Glomerular visceral epithelial cell (primary cell): ENCODE data around the gene BCL2A1.
"Not testable (repeated sequence)": the region's sequence is repeated elsewhere in the genome, so short reads cannot be mapped to it uniquely, and the experiment has no call there.

Experiments used
- DNase-seq: peaks from one replicate; pipeline ENCODE4 v3.0.0-alpha.2; 2016; ENCODE audit errors: extremely low spot score

The BCL2A1 gene

DNA sequence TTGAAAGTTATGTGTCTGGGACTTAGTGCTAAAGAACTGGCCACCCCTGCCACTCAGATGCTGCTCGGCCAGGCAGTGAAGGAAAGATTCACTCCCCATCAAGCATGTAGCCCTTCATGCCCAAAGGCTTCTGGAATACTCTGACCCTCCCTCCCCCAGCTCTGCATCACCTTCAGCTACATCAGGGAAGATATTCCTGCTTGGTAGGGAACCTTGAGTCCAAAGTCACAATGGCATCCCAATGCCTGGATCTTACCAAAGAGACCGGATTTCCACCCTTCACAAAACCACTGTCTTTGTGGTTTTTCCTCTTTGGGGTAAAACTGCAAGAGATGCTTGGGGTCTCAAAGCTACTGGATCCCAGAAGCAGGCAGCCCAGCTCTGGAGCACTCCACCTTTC lies 18.2 kb upstream of the BCL2A1 start:
- no peak for DNase-seq

DNA sequence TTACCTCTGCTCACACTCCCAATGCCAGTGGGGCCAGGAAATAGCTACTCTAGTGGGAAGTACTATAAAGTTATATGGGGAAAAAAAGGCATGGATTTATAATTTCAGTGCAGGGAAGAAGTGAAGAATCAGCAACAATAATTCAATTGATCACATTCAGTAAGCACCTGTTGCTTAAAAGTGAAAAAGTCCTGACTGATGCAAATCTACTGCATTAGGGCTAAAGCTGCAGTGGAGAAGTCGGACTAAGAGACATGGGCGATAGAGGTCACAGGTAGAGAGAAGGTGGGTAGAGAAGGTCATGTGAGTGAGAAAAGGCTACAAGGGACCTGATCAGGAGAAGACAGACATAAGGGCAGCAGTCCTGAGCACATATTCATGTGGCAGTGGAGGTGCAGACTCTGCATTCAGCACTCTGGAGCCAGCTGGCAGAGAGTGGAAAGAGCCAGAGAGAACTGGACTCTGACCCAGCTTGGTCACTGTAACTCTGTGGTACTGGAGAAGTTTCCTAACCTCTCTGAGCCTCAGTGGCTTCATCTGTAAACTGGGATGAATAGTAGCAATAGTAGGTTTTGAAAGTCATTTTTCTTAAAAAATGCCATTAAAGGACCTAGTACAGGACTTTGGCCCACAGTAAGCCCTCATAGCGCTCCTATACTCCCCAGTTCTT lies 17.6 kb upstream of the BCL2A1 start:
- no peak for DNase-seq

DNA sequence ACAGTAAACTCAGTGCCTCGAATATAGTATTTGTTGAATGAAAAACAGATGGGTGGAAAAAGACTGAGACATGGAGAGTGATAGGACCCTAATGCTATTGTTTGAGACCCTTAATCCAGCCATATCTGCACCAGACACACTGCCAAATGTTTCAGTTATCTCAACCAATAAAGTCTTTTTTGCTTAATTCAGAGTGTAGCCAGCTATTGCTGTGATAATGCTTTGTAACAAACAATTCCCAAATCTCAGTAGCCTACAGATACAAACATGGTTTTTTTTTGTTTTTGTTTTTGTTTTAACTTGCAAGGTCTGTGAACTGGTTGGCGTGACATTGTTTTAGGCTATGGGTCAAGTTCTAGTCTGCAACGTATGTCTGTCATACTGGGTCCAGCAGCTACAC lies 17.0 kb upstream of the BCL2A1 start:
- DNase-seq: no peak

DNA sequence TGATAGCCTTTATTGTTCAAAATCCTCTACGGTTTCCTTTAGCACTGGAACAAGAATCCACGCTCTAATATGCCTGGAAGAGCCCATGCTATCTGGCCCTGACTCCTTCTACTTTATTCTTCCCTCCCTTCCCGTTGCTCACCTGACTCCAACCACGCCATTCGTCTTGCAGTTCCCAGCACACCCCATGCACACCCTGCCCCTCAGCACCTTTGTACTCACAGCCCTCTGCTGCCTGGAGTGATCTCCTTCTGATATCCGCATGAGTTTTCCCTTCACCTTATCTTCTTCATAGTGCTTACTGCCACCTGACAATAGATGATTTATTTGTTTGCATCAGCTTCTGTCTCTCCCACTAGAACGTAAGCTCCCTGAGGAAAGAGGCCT lies 16.6 kb upstream of the BCL2A1 start:
- DNase-seq: no peak

DNA sequence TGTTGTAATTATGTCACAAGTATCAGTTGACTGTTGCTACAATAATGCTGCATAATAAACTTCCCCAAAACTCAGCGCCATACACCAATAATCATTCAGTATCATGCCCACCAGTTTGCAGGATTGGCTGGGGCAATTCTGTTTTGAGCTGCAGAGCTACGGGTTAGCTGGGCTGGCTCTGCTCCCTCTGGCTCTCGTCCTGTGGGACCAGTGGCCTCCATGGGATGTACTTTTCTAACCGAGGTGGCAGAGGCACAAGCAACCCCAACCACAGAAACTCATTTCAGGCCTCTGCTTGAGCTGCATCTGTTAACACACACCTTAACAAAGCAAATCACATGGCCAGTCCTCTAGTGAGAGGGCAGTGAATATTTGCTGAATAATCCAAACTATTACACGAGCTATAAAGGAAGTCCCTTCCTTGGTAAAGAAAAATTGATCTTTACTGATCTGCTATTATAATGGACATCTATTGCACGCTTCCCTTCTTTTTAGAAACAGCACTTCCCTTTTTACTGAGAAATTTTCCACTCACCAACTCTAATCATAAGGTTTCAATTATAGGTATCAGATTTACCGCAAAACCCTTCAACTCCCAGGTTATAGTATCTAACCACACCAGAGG lies 10.9 kb upstream of the BCL2A1 start:
- DNase-seq: no peak

DNA sequence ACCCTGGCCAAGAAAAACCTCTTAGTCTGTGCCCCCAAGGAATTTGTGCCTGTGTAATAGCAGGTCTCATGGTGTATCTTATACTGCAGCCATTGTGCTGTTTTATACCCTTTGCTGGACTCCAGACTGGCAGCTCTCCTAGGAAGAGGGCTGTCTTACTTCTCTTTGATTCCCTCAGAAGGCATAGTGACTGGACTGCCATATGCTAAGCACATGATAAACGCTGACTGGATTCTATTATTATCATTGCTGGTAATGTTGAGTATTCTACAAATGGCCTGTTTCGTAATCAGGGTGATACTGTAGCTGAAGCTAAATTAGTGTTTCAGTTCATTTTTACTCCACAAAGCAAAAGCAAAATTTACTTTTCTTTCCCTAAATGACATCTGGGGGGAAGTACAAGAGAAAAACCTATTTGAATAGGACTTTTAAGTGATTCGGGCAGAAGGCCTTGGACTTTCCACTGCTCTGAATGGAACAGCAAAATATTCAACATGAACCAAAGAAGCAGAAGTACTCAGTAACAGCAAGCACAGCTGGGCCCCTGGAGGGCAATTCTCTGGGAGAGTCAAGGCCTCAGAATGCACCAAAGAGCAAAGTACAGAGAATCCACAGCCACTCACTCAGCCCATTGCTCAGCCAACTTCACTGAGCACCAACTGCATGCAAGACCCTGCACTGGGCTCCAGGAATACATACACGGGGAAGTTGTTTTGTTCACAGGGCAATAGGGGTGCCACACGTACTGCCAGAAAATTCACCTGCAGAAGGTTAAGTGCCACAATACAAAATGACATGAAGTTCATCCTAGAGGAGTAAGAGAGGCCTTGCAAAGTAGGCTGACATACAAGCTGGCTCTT lies 7.9 kb upstream of the BCL2A1 start:
- no peak for DNase-seq

DNA sequence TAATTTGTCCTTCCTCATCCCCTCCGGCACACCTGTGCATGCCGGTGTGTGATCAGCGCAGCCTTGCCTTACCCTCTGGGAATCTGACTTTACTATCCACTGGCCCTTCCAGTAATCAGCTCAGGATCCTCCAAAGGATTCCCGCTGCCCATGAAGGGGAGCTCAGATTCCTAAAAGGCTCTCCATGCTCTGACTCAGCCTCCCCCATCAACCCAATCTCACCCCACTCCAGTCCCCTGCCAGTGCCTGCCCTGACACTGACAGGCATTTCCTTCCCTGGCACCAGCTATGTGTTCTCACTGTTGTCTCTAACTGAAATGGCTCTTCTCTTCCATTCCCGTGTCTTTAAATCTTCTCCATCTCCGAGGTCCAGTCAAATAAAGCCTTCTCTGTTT lies 7.3 kb upstream of the BCL2A1 start:
- no peak for DNase-seq

DNA sequence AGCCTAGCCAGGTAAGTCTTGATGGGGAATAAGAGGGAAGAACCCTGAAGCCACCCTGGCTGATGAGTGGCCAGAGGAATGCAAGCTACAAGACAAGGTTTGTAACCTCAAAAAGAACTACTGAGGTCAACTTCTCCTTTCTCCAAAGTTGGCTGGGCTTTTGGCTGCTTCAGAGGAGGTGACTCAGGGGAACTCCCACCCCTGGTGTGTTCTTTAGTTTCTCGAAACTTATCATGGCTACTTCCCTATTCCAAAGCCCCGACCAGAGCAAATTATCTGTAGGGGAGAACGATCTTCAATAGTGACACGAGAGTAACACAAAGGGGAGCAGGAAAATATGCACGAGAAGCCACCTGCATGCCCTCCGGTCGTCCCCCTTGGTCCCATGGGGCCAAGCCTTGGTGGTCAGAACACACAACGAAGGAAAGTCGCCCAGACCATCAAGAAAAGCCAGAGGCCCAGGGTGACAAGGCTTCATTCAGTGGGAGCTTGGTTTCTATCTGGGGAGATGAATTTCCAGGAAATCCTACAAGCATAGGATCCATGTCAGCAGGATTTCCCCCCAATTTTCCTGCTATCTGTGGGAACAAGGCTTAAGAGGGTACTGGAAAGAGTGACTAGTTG lies 6.5 kb upstream of the BCL2A1 start:
- DNase-seq: no peak

DNA sequence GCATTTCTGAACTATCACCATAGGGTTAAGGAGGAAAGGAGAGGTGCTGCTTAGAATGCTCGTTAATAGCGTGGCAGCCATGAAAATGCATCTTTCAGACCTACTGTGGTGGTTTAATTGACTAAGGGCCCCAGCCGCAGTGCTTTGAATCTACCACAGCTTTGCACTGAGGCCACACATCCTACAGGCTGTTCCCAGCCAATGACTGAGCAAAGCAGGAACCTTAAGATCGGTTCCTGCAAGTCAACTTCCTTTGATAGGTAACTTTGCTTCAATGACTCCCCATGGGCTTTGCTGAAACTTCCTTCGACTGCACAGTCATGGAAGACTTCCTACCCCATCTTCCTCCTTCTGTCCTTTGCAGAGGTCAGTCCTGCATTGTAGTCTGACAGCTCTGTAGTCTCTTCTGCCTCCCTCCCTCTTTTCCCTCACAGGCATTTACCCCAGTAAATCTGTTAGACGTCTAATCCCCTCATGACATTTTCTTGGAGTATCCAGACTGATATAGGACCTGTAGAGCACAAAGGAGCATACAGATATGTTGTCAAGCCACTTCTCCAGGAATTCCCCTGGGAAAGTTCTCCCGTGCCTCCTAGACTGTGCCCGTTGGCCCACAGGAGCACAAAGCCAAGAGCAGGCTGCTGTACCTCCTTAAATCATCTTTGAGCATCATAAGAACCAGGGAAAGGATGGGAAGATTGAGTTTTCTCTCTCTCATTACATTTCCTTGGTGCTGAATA lies 2.6 kb upstream of the BCL2A1 start:
- no peak for DNase-seq

DNA sequence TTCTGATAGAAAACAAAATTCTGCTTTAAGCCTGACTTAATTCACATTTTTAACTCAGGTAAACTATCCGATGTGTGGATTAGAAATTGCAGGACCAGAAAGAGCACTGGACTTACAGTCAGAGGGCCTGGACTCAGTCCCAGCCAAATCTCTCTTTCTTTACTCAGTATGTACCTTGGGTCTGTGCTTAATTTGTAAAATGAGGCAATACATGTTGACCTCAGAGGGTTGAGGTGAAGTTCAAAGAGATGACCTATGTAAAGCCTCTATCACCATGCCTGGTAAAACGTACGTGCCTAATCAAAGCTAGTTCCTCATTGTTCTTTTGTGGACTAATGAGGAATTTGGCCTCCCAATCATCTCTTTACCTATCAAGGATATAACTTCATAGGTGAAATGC lies 1.9 kb upstream of the BCL2A1 start:
- DNase-seq: no peak

DNA sequence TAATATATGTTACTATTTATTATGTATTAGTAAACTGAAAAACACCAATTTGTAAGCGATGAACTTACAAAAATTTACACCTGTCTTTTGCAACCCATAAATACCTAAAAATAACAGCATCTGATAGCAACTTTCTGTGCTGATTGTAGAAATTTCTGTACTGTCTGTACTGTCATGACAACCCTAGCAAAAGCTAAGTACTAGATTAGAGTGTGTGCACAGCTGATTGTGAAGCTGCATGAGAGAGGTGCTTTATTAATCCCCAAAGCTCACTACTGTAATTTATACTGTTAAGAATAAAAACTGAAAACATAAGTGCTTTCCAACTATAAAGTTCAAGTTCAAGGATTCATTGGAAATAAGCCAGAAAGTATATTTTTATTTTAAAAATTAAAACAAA lies 815 bp downstream of the BCL2A1 start:
- DNase-seq: no peak

DNA sequence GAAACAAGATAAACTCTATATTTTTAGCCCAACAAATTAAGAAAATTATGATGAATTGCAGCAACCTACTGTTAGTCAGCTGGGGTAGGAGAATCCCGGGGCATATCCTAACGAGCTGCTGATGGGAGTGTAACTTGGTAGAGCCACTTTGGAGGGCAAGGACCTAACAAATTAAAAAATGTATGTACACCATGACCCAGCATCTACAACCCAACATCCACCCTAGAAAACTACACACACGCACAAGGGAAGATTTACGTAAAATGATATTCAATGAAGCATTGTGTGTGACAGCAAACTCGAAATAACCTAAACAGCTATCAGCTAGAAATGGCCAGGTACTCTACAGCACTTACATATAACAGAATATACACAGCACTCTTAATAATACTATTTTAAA lies 1.9 kb downstream of the BCL2A1 start:
- DNase-seq: no peak

DNA sequence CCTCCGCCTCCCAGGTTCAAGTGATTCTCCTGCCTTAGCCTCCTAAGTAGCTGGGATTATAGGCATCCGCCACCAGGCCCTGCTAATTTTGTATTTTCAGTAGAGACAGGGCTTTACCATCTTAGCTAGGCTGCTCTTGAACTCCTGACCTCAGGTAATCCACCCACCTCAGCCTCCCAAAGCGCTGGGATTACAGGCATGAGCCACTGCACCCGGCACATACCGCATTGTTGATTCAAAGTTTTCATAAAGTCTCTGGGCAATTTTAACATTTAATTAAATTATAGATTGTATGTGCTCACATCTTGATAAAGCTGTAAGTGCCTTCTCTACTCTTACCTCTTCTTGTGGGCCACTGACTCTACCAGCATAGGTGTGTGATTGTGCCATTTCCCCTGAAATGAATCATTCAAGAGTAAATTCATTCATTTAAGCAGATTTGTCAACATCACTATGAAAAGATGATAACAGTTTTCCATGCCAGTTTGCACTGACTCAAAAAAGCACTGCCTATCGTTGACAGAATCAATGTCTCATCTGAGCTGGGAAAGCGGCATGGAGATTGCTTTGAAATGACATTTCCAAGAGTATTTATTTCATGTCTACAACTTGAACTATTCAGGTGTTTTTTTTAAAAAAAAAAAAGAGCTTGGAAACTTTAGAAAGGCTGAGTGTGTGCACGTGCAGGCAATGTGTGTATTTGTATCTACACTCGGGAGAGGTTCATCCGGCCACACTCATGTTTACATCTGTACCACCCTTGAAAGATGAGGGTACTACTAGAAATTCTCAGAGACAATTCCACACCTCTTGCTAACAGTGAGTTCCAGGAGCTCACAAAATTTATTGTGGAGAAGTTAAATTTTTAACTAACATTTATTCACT lies 3.5 kb downstream of the BCL2A1 start:
- no peak for DNase-seq

DNA sequence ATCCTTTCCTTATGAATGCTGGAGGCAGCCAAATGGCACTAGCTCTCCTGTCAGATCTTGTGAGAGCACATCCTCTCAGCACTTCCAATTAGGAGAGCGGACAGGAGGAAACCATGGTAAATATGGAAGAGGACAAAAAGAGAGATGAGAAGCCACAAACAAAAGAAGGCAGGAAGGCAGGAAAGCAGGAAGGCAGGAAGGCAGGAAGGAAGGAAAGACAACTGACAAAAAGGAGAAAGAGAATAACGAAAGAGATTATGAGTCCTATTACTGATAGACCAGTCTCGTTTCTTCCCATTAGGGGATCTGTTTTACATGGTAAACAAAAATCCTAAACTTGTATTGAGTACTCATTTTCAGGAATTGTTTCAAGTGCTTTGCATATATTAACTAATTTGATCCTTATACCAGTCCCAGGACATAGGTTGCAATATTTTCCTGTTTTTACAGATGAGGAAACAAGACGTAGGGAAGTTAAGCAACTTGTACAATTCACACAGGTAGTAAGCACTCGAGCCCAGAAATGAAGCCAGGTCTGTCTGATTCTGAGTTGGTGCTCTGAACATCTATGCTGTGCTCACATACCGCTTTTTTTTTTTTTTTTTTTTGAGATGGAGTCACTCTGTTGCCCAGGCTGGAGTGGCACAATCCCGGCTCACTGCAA lies 4.2 kb downstream of the BCL2A1 start:
- no peak for DNase-seq

DNA sequence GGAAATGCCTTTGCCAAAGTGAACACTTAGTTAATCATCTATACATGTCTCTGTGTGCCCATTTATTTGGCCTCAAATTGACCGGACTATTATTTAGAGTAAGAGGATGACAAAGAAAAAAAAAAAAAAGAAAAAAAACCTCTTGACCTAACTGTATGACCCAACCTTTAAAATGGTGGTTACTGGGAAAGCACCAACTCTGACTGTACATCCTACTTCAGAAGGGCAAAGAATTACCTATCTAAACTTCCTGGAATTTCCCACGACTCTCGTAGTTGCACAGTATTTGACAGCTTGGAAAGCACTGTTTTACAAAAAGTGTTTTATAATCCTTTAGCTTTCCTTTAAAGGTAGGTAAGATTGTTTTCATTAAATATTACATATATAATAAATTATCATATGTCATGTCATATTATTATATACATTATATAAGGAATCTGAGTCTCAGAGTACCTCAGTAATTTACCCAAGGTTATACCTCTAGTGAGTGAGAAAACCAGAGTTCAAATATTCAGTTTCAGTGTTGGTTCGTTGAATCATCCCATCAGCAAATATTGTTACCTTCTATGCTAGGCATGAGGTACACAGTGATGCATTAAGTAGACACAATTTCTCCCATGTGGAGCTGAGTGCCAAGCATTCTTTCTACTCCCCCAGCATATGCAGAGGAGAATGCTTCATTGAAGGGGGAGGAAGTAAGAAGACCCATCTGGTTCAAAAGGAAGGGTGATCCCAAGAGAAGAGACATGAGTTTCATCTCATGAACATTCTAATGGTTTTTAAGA lies 5.0 kb downstream of the BCL2A1 start:
- peak; percentile 47 for DNase-seq

DNA sequence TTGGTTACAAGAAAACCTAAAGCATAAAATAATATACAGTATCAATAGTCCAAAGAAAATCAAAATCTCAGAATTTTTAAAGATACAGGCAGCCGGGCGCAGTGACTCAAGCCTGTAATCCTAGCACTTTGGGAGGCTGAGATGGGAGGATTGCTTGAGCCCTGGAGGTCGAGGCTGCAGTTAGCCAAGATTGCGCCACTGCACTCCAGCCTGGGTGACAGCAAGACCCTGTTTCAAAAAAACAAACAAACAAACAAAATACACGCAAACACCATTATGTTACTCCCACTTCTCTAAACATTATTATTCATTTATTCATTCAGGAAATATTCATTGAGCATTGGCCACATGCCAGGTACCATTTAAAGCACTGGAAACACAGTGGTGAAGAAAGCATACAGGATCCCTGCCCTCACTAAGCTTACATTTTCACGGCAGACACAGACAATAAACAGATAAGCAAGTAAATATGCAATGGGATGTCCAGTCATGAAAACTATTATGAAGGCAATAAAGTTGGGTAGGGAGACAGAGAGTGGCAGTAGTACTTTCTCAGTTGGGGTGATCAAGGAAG lies 6.7 kb downstream of the BCL2A1 start:
- no peak for DNase-seq

DNA sequence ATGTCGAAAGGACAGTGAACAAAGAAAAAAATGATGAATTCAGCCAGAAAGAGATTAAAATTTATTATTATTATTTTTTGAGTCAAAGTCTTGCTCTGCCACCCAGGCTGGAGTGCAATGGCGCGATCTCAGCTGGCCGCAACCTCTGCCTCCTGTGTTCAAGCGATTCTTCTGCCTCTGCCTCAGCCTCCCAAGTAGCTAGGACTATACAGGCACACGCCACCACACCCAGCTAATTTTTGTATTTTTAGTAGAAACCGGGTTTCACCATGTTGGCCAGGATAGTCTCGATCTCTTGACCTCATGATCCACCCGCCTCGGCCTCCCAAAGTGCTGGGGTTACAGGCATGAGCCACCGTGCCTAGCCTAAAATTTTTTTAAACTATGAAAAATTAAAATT lies 8.1 kb downstream of the BCL2A1 start:
- DNase-seq: not testable (repeated sequence)

DNA sequence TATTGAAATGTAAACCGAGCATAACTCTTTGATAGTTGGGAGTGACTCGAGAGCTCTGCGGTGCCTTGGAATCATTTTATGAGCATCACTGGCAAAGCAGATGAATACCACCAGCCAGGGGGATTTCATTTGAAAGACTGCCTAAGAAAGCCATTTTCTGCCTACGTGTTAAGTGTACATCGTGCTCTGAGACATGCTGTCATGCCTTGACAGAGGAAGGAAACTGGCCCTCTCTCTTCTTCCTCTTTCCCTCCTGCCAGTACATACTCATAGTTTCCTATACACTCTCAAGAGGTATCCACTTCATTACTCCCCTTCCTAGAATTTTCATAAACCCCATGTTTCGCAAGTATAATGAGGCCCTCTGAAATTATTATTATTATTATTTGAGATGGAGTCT lies 8.8 kb downstream of the BCL2A1 start:
- DNase-seq: no peak
